RWPE2 (cell line): ENCODE results near the gene JAK3.
A peak's percentile ranks its signal among the peaks of the same experiment; 100 is the strongest.

ENCODE experiments used
- ATAC-seq: fragments of 200-7000 bp; cut with Tn5 transposase; 3 replicates; pipeline ENCODE4 v1.9.1; 2021; ENCODE audit warnings: low read depth
- DNase-seq: peaks from one replicate; pipeline ENCODE4 v3.0.0-alpha.2; 2020; ENCODE audit warnings: low spot score
- H3K27ac ChIP-seq: fragments of 450-650 bp; 2 replicates; pipeline ENCODE4 v1.5.1; 2017; ENCODE audit warnings: mild to moderate bottlenecking; ENCODE audit not compliant: poor library complexity, severe bottlenecking
- H3K27me3 ChIP-seq: fragments of 250-450 bp; sonication (Bioruptor Pico); 2 replicates; pipeline ENCODE4 v1.5.1; 2021; ENCODE audit warnings: mild to moderate bottlenecking, moderate library complexity; ENCODE audit not compliant: insufficient read depth, poor library complexity, severe bottlenecking
- H3K36me3 ChIP-seq: fragments of 250-450 bp; sonication (Bioruptor Pico); 2 replicates; pipeline ENCODE4 v1.5.1; 2020; ENCODE audit warnings: low read depth, mild to moderate bottlenecking, moderate library complexity
- H3K4me1 ChIP-seq: fragments of 250-450 bp; sonication (Bioruptor Pico); 2 replicates; pipeline ENCODE4 v1.5.1; 2021; ENCODE audit warnings: mild to moderate bottlenecking, moderate library complexity; ENCODE audit not compliant: insufficient read depth, poor library complexity, severe bottlenecking
- H3K4me3 ChIP-seq: fragments of 250-450 bp; sonication (Bioruptor Pico); 2 replicates; pipeline ENCODE4 v1.5.1; 2021; ENCODE audit warnings: mild to moderate bottlenecking, moderate library complexity; ENCODE audit not compliant: severe bottlenecking
- H3K9me3 ChIP-seq: fragments of 250-450 bp; sonication (Bioruptor Pico); 2 replicates; pipeline ENCODE4 v1.5.1; 2021; ENCODE audit warnings: mild to moderate bottlenecking, moderate library complexity; ENCODE audit not compliant: severe bottlenecking
- TF ChIP-seq, protein P1 (sequence below): fragments of 450-650 bp; IDR thresholded peaks from one replicate; pipeline ENCODE4 v1.5.1; 2017; ENCODE audit warnings: mild to moderate bottlenecking, moderate library complexity; ENCODE audit not compliant: poor library complexity, severe bottlenecking

JAK3 gene

GRCh38 chr19:17817668-17818363 is 30.0 kb downstream of the JAK3 start:
- Histone ChIP-seq H3K27me3 (no peaks in the 10 kb centered on the region), H3K4me1 (no peaks in the 10 kb centered on the region), H3K9me3 (no peaks in the 10 kb centered on the region), H3K27ac (no peak overlapping the region), H3K36me3 (no peaks in the 10 kb centered on the region), H3K4me3 (no peak overlapping the region)
- TF ChIP-seq, protein P1, sequence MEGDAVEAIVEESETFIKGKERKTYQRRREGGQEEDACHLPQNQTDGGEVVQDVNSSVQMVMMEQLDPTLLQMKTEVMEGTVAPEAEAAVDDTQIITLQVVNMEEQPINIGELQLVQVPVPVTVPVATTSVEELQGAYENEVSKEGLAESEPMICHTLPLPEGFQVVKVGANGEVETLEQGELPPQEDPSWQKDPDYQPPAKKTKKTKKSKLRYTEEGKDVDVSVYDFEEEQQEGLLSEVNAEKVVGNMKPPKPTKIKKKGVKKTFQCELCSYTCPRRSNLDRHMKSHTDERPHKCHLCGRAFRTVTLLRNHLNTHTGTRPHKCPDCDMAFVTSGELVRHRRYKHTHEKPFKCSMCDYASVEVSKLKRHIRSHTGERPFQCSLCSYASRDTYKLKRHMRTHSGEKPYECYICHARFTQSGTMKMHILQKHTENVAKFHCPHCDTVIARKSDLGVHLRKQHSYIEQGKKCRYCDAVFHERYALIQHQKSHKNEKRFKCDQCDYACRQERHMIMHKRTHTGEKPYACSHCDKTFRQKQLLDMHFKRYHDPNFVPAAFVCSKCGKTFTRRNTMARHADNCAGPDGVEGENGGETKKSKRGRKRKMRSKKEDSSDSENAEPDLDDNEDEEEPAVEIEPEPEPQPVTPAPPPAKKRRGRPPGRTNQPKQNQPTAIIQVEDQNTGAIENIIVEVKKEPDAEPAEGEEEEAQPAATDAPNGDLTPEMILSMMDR = no peak
- ATAC-seq = peak; percentile 8; the same call in 1 of the 3 replicates
- no peak for DNase-seq

- DNase-seq = no peak
- TF ChIP-seq, protein P1 = no peak
- Histone ChIP-seq H3K27me3 (no peaks in the 10 kb centered on the region), H3K36me3 (peaks cover 19% of the 10 kb centered on the region), H3K27ac (no peak overlapping the region), H3K9me3 (no peaks in the 10 kb centered on the region), H3K4me3 (no peak overlapping the region), H3K4me1 (no peaks in the 10 kb centered on the region)
- no peak for ATAC-seq
These were observed 35.7 kb downstream of the JAK3 start for GRCh38 chr19:17812099-17812498.

DNA sequence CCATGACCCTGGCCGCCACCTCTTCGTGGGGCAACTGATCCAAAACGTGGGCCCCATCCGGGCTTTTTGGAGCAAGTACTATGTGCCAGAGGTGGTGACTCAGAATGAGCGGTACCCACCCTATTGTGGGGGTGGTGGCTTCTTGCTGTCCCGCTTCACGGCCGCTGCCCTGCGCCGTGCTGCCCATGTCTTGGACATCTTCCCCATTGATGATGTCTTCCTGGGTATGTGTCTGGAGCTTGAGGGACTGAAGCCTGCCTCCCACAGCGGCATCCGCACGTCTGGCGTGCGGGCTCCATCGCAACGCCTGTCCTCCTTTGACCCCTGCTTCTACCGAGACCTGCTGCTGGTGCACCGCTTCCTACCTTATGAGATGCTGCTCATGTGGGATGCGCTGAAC is 36.1 kb downstream of the JAK3 start:
- H3K9me3 ChIP-seq = no peaks in the 10 kb centered on the region
- ATAC-seq = no peak
- no peaks in the 10 kb centered on the region for H3K27me3 ChIP-seq
- no peak overlapping the region for H3K27ac ChIP-seq
- H3K4me3 ChIP-seq = no peak overlapping the region
- no peaks in the 10 kb centered on the region for H3K4me1 ChIP-seq
- TF ChIP-seq, protein P1 = no peak
- no peak for DNase-seq
- H3K36me3 ChIP-seq = peaks cover 19% of the 10 kb centered on the region

DNA sequence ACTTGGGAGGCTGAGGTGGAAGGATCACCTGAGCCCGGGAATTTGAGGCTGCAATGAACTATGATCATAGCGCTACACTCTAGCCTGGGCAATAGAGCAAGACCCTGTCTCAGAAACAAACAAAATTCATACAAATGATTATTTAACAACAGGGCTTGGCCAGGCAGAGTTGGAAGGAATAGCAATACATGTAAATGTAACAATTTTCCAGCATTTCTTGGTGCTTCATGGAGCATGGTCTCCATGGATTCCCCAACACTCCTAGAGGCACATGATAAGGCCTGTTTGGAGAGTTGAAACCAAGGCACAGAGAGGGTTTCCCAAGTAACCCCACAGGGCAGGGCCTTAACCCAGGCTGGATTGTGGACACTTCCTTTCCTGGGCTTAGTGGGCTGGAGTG is 36.7 kb downstream of the JAK3 start:
- Histone ChIP-seq H3K4me3 (no peak overlapping the region), H3K4me1 (no peaks in the 10 kb centered on the region), H3K36me3 (peaks cover 19% of the 10 kb centered on the region), H3K9me3 (no peaks in the 10 kb centered on the region), H3K27me3 (no peaks in the 10 kb centered on the region), H3K27ac (no peak overlapping the region)
- TF ChIP-seq, protein P1 = no peak
- no peak for ATAC-seq
- DNase-seq = no peak

DNA sequence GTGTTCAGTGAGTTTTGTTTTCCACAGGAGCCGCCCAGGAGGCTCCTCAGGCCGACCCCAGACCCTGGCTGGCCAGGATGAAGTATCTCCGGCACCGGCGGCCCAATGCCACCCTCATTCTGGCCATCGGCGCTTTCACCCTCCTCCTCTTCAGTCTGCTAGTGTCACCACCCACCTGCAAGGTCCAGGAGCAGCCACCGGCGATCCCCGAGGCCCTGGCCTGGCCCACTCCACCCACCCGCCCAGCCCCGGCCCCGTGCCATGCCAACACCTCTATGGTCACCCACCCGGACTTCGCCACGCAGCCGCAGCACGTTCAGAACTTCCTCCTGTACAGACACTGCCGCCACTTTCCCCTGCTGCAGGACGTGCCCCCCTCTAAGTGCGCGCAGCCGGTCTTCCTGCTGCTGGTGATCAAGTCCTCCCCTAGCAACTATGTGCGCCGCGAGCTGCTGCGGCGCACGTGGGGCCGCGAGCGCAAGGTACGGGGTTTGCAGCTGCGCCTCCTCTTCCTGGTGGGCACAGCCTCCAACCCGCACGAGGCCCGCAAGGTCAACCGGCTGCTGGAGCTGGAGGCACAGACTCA is 40.0 kb downstream of the JAK3 start:
- no peaks in the 10 kb centered on the region for H3K9me3 ChIP-seq
- no peaks in the 10 kb centered on the region for H3K27me3 ChIP-seq
- ATAC-seq (no peak), DNase-seq (no peak)
- TF ChIP-seq, protein P1 = no peak
- H3K4me1 ChIP-seq = no peaks in the 10 kb centered on the region
- H3K27ac ChIP-seq = no peak overlapping the region
- peaks cover 19% of the 10 kb centered on the region for H3K36me3 ChIP-seq
- H3K4me3 ChIP-seq = no peak overlapping the region
